ENCODE data around the gene HPCAL1.

Gene HPCAL1

DNA sequence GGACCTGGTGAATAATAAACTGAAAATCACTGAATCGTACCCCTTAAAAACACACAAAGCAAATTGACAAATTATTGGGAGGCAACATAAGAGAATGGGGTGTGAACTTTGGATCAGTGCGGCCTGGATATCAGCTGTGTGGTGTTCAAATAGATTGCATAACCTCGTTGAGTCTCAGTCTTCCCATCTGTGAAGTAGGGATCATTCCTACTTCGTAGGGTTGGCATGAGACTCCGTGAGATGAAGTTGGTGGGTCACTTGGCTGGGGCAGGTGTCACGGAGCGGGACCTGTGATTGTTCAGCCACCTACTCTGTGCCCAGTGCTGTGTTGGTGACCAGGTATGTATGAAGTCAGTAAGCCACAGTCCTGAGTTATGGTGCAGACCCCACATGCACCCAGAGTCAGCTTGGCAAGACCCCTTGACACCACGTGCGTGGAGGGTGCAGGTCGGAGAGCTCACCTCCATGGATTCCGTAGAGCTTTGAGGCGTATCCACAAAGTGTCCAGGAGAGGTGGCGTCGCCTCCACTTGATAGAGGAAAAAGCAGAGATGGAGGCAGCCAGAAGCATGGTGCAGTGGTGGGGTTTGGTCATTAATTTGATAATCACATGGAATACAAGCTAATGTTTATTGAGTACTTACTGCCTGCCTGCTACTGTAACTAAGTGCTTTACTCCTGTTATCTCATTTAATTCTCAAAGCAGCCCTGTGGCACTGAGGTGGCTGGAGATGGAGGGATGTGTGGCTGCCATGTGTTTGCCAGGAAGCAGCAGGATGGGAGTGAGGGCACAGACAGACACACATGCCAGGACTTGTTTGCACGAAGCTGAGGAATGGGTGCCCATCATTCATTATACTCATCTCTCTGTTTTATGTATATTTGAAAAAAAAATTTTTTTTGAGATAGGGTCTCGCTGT lies 35.8 kb downstream of the HPCAL1 start:
- DNase-seq = no peak

- DNase-seq = no peak
Measured at GRCh38 chr2:10339647-10340592, 37.2 kb downstream of the HPCAL1 start.

- no peak for DNase-seq
Measured at GRCh38 chr2:10340593-10340975, 37.9 kb downstream of the HPCAL1 start.

- DNase-seq = no peak
Measured at GRCh38 chr2:10341193-10341592, 38.5 kb downstream of the HPCAL1 start.

DNA sequence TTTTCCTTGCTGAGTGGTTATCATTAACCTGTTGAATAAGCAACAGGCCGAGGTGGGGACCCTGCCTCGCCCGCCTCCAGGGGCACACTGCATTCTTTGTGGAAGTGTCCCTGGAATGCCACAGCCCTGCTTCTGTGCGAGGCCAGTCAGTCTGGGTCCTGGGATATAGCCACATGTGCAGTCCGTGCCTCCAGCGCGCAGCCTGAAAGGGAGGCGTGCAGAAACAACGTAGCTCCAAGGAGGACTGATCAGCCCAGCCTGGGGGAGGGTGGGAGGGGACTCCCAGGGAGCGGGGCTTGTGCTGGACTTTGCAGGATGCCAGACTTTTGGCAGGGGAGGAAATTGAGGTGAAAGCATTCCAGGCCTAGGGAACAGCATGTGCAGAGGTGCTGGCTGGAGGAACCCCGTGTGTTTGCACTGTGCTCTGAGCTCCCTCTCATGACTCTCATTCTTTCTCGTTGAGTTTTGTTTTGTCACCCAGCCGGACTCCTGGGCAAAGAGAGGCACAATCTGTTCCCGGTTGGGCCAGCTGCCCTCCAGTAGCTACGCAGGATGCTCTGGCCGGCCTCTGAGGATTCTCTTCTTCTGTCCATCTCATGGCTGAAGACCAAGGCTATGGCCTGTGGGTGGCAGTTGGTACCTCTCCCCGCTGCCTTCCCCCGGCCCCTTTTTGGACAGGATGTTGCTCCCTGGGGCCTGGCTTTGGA lies 39.7 kb downstream of the HPCAL1 start:
- DNase-seq = no peak

DNA sequence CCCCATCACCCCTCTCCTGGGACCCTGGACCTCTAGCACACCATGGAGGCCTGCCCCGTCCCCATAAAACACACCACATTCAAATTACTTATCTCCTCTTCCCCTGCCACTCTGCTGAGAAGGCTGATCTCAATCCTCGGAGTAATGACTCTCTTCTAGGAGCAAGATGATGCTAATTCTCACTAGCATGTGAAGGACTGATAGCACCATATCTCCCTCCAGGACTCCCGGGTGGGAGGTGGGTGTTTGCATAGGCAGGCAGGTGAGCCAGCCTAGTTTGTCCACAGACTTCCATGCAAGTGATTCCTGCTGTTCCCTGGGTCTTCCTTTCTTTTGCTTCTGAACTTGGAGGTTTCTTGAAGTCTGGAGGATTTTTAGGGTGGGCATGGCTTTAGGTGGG lies 40.5 kb downstream of the HPCAL1 start:
- no peak for DNase-seq

GRCh38 chr2:10343658-10344057 lies 41.0 kb downstream of the HPCAL1 start:
- no peak for DNase-seq

DNA sequence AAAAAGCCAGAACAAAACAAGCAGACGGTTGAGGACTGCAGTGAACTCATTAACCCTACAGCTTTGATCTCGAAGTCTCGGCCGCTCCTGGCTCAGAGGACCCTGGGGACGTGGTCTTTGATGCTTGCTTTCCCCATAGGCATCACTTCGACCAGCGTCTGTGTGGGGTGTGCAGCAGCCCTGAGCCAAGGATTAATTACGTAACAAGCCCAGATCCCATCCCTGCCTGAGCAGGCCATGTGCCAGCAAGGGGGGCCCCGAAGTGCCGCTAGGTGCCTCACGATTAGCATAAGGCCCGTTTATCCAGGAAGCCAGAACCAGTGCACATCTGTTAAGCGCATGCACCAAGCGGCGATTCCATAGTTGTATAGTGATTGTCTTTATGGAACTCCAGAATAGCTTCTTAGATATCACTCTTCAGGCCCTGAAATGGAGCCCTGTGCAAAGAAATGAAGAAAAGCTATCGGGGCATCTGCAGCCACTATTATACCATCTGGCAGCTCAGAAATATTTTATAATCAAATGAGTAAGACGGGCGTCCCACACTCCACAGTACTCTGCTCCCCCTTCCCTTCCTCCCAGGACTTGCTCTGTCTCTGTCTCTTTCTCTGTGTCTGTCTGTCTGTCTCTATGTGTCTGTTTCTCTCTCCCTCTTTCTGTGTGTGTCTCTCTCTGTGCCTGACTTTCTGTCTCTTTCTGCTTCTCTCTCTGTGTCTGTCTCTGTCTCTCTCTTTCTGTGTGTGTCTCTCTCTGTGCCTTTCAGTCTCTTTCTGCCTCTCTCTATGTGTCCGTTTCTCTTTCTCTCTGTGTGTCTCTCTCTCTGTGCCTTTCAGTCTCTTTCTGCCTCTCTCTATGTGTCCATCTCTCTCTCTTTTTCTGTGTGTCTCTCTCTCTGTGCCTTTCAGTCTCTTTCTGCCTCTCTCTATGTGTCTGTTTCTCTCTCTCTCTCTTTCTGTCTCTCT lies 41.7 kb downstream of the HPCAL1 start:
- DNase-seq = no peak

- no peak for DNase-seq
Measured at GRCh38 chr2:10345126-10345525, 42.4 kb downstream of the HPCAL1 start.

DNA sequence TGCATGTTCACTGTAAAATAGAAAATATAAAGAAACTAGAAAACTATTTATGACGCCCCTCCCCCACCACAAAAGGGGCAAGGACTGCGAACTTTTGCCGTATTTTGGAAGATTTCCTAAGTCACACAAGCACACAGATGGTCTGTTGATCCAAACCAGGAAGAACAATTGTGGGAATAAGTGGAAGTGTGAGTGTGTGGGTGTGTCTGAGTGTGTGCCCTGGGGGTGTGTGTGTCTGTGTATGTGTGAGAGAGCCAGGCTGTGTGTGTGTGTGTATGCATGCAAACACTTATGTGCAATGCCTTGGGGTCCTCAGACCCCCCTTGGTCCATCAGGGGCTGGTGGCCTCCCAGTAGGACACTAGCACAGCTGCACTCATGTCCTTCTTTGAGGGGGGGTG lies 43.1 kb downstream of the HPCAL1 start:
- no peak for DNase-seq

GRCh38 chr2:10346929-10347561 lies 44.3 kb downstream of the HPCAL1 start:
- DNase-seq = no peak

GRCh38 chr2:10347562-10347948 lies 44.9 kb downstream of the HPCAL1 start:
- no peak for DNase-seq

- no peak for DNase-seq
Measured at GRCh38 chr2:10348891-10349290, 46.2 kb downstream of the HPCAL1 start.

DNA sequence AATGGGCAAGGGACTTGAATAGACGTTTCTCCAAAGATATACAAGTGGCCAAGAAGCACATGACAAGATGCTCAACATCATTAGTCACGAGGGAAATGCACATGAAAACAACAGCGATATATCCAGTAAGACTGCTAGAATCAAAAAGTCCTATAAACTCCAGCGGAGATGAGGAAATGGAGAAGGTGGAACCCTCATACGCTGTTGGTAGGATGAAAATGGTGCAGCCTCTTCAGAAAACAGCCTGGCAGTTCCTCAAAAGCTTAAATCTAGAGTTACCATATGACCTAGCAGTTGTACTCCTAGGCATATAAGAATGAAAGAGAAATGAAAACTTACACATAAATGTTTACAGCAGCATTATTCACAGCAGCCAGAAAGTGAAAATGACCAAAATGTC lies 48.1 kb downstream of the HPCAL1 start:
- DNase-seq = no peak

DNA sequence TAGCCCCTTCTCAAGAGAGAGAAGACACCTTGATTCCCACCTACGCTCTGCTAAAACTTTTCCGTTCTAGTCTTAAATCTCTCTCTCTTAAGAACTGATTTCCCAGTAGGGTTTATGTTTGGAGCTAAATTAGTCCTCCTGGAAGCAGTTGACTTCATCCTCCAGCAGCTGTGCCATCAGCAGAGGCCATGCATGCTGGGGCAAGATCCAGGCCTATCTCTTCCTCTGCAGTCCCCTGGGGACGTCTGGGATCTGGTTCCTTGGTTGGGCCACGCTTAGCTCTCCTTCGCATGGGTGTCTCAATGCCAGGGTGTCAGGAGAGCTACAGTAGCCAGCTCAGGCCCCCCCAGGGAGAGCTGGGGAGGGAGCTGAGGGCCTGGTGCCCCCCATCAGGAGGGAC lies 49.7 kb downstream of the HPCAL1 start:
- DNase-seq = no peak

DNA sequence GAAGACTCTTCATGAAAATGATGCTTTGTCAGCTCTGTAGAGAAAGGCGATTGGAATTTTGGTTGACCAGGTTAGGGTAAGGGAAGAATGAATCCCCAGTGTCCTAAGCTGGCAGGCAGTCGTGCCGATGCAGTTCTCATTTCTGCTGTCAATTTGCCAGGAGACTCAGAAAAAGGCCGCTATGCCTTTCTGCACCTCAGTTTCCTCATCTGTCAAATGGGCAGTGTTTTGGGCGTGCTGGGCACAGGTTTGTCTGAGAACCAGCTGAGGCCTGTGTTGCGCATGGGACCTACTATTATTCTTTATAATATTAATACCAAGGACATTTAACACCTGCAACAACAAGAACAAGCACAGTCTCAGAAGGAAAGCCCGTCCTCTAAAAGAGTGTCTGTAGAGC lies 50.3 kb downstream of the HPCAL1 start:
- no peak for DNase-seq

GRCh38 chr2:10353931-10354330 lies 51.2 kb downstream of the HPCAL1 start:
- no peak for DNase-seq

- no peak for DNase-seq
Measured at GRCh38 chr2:10354399-10354798, 51.7 kb downstream of the HPCAL1 start.

GRCh38 chr2:10355471-10356438 lies 53.1 kb downstream of the HPCAL1 start:
- no peak for DNase-seq

DNA sequence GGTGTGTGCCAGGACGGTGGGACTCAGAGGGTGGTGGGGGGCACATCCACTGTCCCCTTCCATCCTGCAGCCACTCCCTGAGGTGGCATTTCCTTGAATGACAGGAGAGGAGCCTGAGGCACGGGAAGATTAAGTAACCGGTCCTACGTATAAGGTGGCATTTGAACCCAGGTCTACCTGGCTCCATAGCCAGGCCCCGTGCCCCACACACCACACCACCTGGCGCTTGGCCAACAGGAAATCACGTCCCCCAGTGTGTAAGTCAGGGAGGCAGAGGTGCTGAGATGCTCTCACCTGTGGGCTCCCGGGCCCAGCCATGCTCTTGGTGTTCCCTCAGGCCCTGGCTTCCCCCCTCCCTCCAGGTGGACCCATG lies 53.7 kb downstream of the HPCAL1 start:
- no peak for DNase-seq
